Activated CD4-positive, alpha-beta T cell treated with anti-CD3 and anti-CD28 coated beads for 24 hours (primary cell): Measurements from ENCODE around the gene TMTC4.

ENCODE experiments used
- DNase-seq, 2 donors: peaks; one replicate each; pipeline ENCODE4 v3.0.0-alpha.2; 2020; ENCODE audit warnings: low read depth in 2 of 2

TMTC4 gene

DNA sequence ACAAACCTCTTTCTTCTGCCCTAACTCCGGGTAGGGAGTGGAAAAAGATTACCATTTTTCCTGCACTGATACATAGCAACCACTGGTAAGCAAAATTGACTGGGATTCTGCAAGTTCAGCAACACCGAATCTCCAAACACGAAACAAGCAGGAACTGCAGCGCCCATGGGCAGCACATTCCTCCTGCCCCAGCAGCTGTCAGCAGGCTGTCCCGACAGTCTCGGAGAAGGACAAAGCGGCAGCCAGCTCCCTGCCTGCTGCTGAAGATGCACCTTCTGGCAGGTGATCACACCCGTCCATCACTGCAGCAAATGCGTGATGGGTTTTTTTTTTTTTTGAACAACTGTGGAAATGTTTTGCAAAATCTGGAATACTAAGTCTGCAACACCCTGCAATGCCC, 6.7 kb downstream of the TMTC4 start:
- DNase-seq, result no peak

- DNase-seq, result no peak
Measured at GRCh38 chr13:100666124-100666523, 8.5 kb downstream of the TMTC4 start.

- DNase-seq, result no peak
Measured at GRCh38 chr13:100665403-100665802, 9.2 kb downstream of the TMTC4 start.

GRCh38 chr13:100664171-100664900, 10.3 kb downstream of the TMTC4 start:
- no peak for DNase-seq

- DNase-seq, result no peak
Measured at GRCh38 chr13:100662468-100663211, 12.0 kb downstream of the TMTC4 start.

DNA sequence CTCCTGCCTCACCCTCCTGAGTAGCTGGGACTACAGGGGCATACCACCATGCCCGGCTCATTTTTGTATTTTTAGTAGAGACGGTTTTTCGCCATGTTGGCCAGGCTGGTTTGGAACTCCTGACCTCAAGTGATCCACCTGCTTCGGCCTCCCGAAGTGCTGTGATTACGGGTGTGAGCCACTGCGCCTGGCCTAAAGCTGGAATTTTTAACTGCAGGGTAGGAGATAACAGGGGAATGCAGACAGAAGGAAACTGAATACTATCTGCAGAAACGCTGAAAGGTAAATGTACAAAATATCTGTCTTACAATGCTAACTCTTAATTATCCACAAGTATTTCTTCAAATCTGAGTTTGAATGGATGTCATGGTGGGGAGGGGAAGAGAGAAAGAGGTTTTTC, 13.8 kb downstream of the TMTC4 start:
- no peak for DNase-seq

GRCh38 chr13:100659578-100659977, 15.0 kb downstream of the TMTC4 start:
- no peak for DNase-seq

- no peak for DNase-seq
Measured at GRCh38 chr13:100658363-100658762, 16.2 kb downstream of the TMTC4 start.

DNA sequence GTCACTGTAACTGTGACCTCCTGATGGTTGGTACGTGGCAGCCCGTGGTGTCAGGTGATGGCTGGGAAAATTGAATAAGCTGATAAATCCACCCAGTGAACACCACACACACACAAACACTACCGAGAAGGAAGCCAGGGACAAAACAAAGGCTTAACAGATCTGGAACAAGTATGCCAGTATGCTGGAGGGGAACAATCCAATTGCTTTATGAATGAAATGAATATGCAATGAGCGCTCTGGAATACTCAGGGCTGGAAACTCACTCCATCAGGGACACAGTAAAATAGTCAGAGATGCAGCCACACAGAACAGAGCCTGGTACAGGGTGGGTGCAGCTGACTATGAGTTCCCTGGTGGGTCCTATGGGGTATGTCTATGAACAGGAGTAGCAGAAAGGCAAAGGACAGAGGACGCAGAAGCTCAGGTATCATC, 16.7 kb downstream of the TMTC4 start:
- no peak for DNase-seq

DNA sequence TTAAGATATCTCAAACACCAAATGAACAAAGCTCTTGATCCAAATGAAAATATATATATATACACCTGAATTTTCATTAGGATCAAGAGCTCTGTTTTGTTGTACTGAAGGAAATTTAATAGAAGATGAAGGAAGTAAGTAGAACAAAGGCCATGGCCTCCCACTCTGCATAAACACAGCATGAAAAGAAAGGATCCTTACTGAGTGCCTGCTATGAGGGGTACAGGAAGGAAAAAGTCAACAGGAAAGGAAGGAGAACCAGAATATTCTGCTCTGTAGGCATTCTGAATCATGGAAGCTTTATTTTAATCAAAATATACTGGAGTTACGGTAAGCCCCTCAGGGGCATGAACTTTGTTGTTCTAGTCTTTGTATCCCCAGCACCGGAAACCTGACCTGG, 22.1 kb downstream of the TMTC4 start:
- no peak for DNase-seq

DNA sequence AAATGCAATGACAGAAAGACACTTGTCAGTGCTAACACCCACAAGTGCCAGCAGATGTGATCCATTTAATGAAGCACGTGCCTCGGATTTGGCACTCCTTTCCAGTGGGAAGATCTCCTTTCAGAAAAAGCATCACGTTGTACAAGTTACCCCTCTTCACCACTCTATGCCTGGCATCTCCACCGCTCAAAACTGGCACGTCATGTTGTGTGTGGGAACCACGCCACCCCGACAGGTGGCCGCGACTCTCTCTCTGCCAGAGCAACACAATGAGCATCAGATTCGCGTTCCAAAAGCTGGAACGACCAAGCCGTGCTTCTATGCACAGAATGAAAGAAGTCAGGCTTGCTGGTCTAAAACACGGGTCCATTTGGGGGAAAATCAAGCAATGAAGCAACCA, 24.3 kb downstream of the TMTC4 start:
- no peak for DNase-seq

- no peak for DNase-seq
Measured at GRCh38 chr13:100648354-100648753, 26.2 kb downstream of the TMTC4 start.

DNA sequence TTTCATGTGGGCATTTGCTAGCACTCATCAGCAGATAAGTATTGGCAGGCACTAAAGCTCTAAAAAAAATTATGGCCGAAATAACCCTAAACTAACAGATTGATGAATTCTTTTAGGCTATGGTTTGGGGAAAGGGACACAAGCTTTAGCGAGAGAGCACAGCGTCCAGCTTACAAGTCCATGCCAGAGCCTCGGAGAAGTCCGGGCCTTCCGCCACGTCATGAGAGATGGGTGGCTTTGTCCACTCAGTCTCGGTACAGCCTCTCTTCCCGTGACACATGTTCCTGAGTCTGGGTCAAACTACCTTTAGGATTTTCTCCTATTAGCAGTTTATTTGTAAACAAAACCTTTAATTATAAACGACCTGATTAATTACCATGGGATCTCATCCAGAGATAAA, 27.7 kb downstream of the TMTC4 start:
- no peak for DNase-seq

DNA sequence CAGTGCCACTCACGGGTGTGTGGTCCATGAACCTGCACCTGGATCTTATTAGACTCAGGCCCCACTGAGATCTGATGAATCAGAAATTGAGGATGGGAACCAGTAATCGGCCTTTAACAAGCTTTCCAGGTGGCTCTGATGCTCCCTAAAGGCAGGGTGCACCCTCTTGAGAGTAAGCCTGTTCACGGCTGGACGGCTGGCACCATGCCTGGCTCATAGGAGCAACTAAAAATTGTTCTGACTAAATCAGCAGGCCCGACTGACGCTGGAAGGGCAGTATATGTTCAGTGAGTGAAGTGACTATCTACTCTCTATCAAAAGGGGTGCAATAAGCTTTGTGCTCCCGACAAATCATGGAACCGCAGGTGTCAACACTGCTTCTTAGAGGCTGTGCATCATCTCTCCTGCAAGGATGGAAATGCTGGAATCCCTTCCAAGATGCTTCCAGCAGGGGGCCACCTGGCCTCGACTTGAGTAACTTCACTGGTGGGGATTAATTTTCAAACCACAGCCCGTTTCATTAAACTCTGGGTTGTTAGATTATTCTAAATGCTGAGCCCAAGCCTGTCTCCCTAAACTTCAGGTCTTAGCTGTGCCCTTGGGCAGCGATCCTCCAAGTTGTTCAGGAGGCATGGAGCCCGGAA, 28.4 kb downstream of the TMTC4 start:
- no peak for DNase-seq

DNA sequence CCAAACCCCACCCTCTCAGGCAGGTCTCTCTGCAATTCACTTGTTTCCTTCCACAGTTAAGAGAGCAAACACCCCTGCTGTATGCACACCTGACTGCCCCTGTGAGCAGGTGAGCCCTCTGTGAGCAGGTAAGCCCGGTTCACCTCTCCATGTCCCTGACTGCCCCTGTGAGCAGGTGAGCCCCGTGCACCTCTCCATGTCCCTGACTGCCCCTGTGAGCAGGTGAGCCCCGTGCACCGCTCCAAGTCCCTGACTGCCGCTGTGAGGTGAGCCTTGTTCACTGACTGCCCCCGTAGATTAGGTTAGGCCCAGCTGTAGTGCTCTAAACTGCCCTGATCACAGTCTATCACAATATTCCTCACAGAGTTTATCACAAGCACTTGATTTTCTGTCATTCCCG, 29.2 kb downstream of the TMTC4 start:
- no peak for DNase-seq

GRCh38 chr13:100644371-100644770, 30.2 kb downstream of the TMTC4 start:
- no peak for DNase-seq

- DNase-seq, result no peak
Measured at GRCh38 chr13:100637796-100638195, 36.8 kb downstream of the TMTC4 start.

GRCh38 chr13:100637380-100637779, 37.2 kb downstream of the TMTC4 start:
- DNase-seq, result no peak

- no peak for DNase-seq
Measured at GRCh38 chr13:100636441-100636840, 38.2 kb downstream of the TMTC4 start.

GRCh38 chr13:100636004-100636403, 38.6 kb downstream of the TMTC4 start:
- DNase-seq, result no peak

DNA sequence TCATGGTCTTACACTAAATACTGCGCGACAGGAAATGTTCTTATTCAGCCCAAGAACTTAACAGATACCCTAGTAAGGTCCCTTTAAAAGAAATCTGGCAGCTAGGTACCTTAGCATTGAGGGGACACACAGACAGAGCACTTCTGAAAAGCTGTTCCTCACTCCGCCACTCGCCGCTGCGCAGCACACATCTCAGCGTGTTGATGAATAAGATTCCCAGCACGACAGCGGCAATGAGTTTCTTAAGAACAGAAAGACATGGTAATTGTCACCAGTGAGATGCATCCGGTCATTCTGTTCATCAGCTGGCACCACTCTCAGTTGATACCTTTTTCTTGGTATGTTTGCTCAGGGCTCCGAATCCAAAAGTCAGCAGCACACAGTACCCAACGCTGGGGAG, 39.9 kb downstream of the TMTC4 start:
- no peak for DNase-seq

- no peak for DNase-seq
Measured at GRCh38 chr13:100633461-100633860, 41.1 kb downstream of the TMTC4 start.

- no peak for DNase-seq
Measured at GRCh38 chr13:100630555-100630954, 44.0 kb downstream of the TMTC4 start.
